PC-3 (cell line): ENCODE results near the gene CERK. TPM values are rescaled to one million over a fixed set of nuclear protein-coding genes. Genes with fewer than 3 reads are reported as not detected.

Source experiments
- ATAC-seq: fragments of 200-7000 bp; cut with Tn5 transposase; 2 replicates; pipeline ENCODE4 v1.9.1; 2020; ENCODE audit warnings: mild to moderate bottlenecking, moderate library complexity
- BruUV-seq: library from RNA; stranded (reverse); fragments of 400-500 nt; replicated peaks from 2 replicates; lab custom pipeline; 2021; lab: Mats Ljungman, UMichigan
- CTCF ChIA-PET: fragments of 300-600 bp; sonication (Branson Sonifier 250); formaldehyde crosslinking; loops from one replicate; lab custom pipeline; 2022; ENCODE audit warnings: antibody characterized with exemption; lab: Charles Lee
- POLR2A ChIA-PET: fragments of 300-600 bp; sonication (Branson Sonifier 250); formaldehyde crosslinking; loops from one replicate; lab custom pipeline; 2022; ENCODE audit warnings: antibody characterized with exemption; ENCODE audit not compliant: unreplicated experiment; lab: Charles Lee
- DNase-seq: peaks from one replicate; pipeline ENCODE4 v3.0.0-alpha.2; 2015
- H2AFZ ChIP-seq: fragments of 300-600 bp; sonication (generic); 2 replicates; pipeline ENCODE4 v1.6.0; 2016; ENCODE audit warnings: antibody characterized with exemption, low read length
- H3F3A ChIP-seq: fragments of 300-600 bp; sonication (generic); one replicate; pipeline ENCODE4 v1.6.0; 2017; ENCODE audit warnings: antibody characterized with exemption, low read length, control low read depth, mild to moderate bottlenecking; ENCODE audit not compliant: unreplicated experiment
- H3K27ac ChIP-seq: fragments of 300-600 bp; sonication (generic); 2 replicates; pipeline ENCODE4 v1.5.1; 2016; ENCODE audit warnings: mild to moderate bottlenecking, low read length
- H3K27me3 ChIP-seq: fragments of 300-600 bp; sonication (generic); 2 replicates; pipeline ENCODE4 v1.6.1; 2016; ENCODE audit warnings: low read length, mixed read lengths
- H3K36me3 ChIP-seq: fragments of 300-600 bp; sonication (generic); 2 replicates; pipeline ENCODE4 v1.6.1; 2016; ENCODE audit warnings: low read depth, mixed run types, low read length, mixed read lengths
- H3K4me1 ChIP-seq: fragments of 300-600 bp; sonication (generic); 2 replicates; pipeline ENCODE4 v1.5.1; 2016; ENCODE audit warnings: low read length; ENCODE audit not compliant: insufficient read depth
- H3K4me2 ChIP-seq: fragments of 300-600 bp; sonication (generic); 2 replicates; pipeline ENCODE4 v1.6.0; 2016; ENCODE audit warnings: low read length
- H3K4me3 ChIP-seq: fragments of 300-600 bp; sonication (generic); 2 replicates; pipeline ENCODE4 v1.5.1; 2016; ENCODE audit warnings: mild to moderate bottlenecking, low read length, mixed read lengths
- H3K79me2 ChIP-seq: fragments of 300-600 bp; sonication (generic); 2 replicates; pipeline ENCODE4 v1.6.1; 2017; ENCODE audit warnings: low read length, mixed read lengths
- H3K9ac ChIP-seq: fragments of 300-600 bp; sonication (generic); 2 replicates; pipeline ENCODE4 v1.6.0; 2016; ENCODE audit warnings: mild to moderate bottlenecking, low read length
- H3K9me2 ChIP-seq: fragments of 300-600 bp; sonication (generic); replicated peaks from 2 replicates; pipeline ENCODE4 v1.6.1; 2016; ENCODE audit warnings: mixed run types, low read length, mixed read lengths
- H3K9me3 ChIP-seq: fragments of 300-600 bp; sonication (generic); 2 replicates; pipeline ENCODE4 v1.6.1; 2016; ENCODE audit warnings: low read length, mixed read lengths
- H4K20me1 ChIP-seq: fragments of 300-600 bp; sonication (generic); 2 replicates; pipeline ENCODE4 v1.6.1; 2016; ENCODE audit warnings: low read length, mixed read lengths
- CTCF ChIP-seq: fragments of 300-600 bp; sonication (generic); conservative IDR thresholded peaks from 2 replicates; pipeline ENCODE4 v1.5.1; 2017; ENCODE audit warnings: antibody characterized with exemption, low read depth, mild to moderate bottlenecking, low read length
- EZH2 ChIP-seq: fragments of 300-600 bp; sonication (generic); IDR thresholded peaks from one replicate; pipeline ENCODE4 v1.6.1; 2017; ENCODE audit warnings: antibody characterized with exemption, mild to moderate bottlenecking, low read length; ENCODE audit not compliant: unreplicated experiment
- EZH2phosphoT487 ChIP-seq: fragments of 300-600 bp; sonication (generic); IDR thresholded peaks from 2 replicates; pipeline ENCODE4 v1.6.1; 2018; ENCODE audit warnings: mild to moderate bottlenecking, antibody characterized with exemption, low read length, borderline replicate concordance
- intact Hi-C: fragments of 100-400 bp; cut with micrococcal nuclease; formaldehyde crosslinking; loops from 2 replicates; pipeline ENCODE4 v1.9.0; 2023
- total RNA-seq: library from RNA; depleted of rRNA; stranded (reverse); fragments of >200 nt; gene quantifications from 2 replicates; pipeline ENCODE4 v1.2.3, GENCODE V29; 2014

CERK gene
- total RNA-seq, 1 experiment from 2014 or later, result 21.6 TPM

GRCh38 chr22:46676479-46676878 is 61.6 kb downstream of the CERK start:
- Histone ChIP-seq H3K9me3 (no peaks in the 10 kb centered on the region), H3K9ac (no peak overlapping the region), H3K4me2 (no peak overlapping the region), H3K36me3 (no peaks in the 10 kb centered on the region), H3K9me2 (no peaks in the 10 kb centered on the region), H4K20me1 (no peaks in the 10 kb centered on the region), H3K27ac (no peak overlapping the region), H3K79me2 (no peaks in the 10 kb centered on the region), H2AFZ (no peak overlapping the region), H3K4me1 (no peaks in the 10 kb centered on the region), H3K4me3 (no peak overlapping the region), H3F3A (no peaks in the 10 kb centered on the region), H3K27me3 (no peaks in the 10 kb centered on the region)
- ATAC-seq, result no peak
- no peak for DNase-seq
- POLR2A ChIA-PET, result no interaction called here
- intact Hi-C loops, result no loop called here
- no TSS peak for BruUV-seq
- no peak for TF ChIP-seq EZH2
- TF ChIP-seq CTCF, result no peak
- TF ChIP-seq EZH2phosphoT487, result no peak
- CTCF ChIA-PET, result no interaction called here

GRCh38 chr22:46675938-46676337 is 62.1 kb downstream of the CERK start:
- Histone ChIP-seq H2AFZ (no peak overlapping the region), H3K9me3 (no peaks in the 10 kb centered on the region), H3K36me3 (no peaks in the 10 kb centered on the region), H3K4me3 (no peak overlapping the region), H3K9me2 (no peaks in the 10 kb centered on the region), H3K27me3 (no peaks in the 10 kb centered on the region), H3K9ac (no peak overlapping the region), H4K20me1 (no peaks in the 10 kb centered on the region), H3K27ac (no peak overlapping the region), H3K79me2 (no peaks in the 10 kb centered on the region), H3K4me1 (no peaks in the 10 kb centered on the region), H3K4me2 (no peak overlapping the region), H3F3A (no peaks in the 10 kb centered on the region)
- ATAC-seq, result no peak
- intact Hi-C loops, result no loop called here
- no peak for DNase-seq
- POLR2A ChIA-PET, result no interaction called here
- BruUV-seq, result no TSS peak
- TF ChIP-seq EZH2phosphoT487, result no peak
- CTCF ChIA-PET, result no interaction called here

GRCh38 chr22:46675479-46675878 is 62.6 kb downstream of the CERK start:
- H3K9ac ChIP-seq, result no peak overlapping the region
- intact Hi-C loops, result no loop called here
- TF ChIP-seq EZH2phosphoT487, result no peak
- TF ChIP-seq EZH2, result no peak
- TF ChIP-seq CTCF, result no peak
- no peak overlapping the region for H3K27ac ChIP-seq
- ChIA-PET POLR2A (no interaction called here), CTCF (no interaction called here)
- no peaks in the 10 kb centered on the region for H4K20me1 ChIP-seq
- no peak overlapping the region for H3K4me3 ChIP-seq
- H3K4me2 ChIP-seq, result no peak overlapping the region
- H3F3A ChIP-seq, result no peaks in the 10 kb centered on the region
- H3K9me3 ChIP-seq, result no peaks in the 10 kb centered on the region
- BruUV-seq, result no TSS peak
- no peaks in the 10 kb centered on the region for H3K79me2 ChIP-seq
- DNase-seq, result no peak
- H3K4me1 ChIP-seq, result no peaks in the 10 kb centered on the region
- H3K27me3 ChIP-seq, result no peaks in the 10 kb centered on the region
- H2AFZ ChIP-seq, result no peak overlapping the region
- H3K9me2 ChIP-seq, result no peaks in the 10 kb centered on the region
- no peaks in the 10 kb centered on the region for H3K36me3 ChIP-seq
- ATAC-seq, result no peak
